ENCODE results near the gene DNAJB4.
"Not testable (repeated sequence)": the region's sequence is repeated elsewhere in the genome, so short reads cannot be mapped to it uniquely, and the experiment has no call there.

The DNAJB4 gene

GRCh38 chr1:78021134-78021533, 16.4 kb downstream of the DNAJB4 start:
- DNase-seq; in situ Hi-C loops (cut with HindIII; ENCODE audit: low pct_ligation_motif_present, low pct_unique_long_range_greater_than_20kb, low sequenced_read_pairs): not testable (repeated sequence)

- no peak for DNase-seq
- in situ Hi-C loops (cut with HindIII; ENCODE audit: low pct_ligation_motif_present, low pct_unique_long_range_greater_than_20kb, low sequenced_read_pairs), result no loop called here
These were observed 25.1 kb downstream of the DNAJB4 start for GRCh38 chr1:78029793-78030192.

- in situ Hi-C loops (cut with HindIII; ENCODE audit: low pct_ligation_motif_present, low pct_unique_long_range_greater_than_20kb, low sequenced_read_pairs), result no loop called here
- no peak for DNase-seq
These were observed 28.5 kb downstream of the DNAJB4 start for GRCh38 chr1:78032996-78033796.

GRCh38 chr1:78033797-78034172, 29.0 kb downstream of the DNAJB4 start:
- in situ Hi-C loops (cut with HindIII; ENCODE audit: low pct_ligation_motif_present, low pct_unique_long_range_greater_than_20kb, low sequenced_read_pairs), result no loop called here
- DNase-seq, result no peak

- no peak for DNase-seq
- in situ Hi-C loops (cut with HindIII; ENCODE audit: low pct_ligation_motif_present, low pct_unique_long_range_greater_than_20kb, low sequenced_read_pairs), result no loop called here
These were observed 30.4 kb downstream of the DNAJB4 start for GRCh38 chr1:78035121-78035520.

GRCh38 chr1:78036450-78036849, 31.7 kb downstream of the DNAJB4 start:
- in situ Hi-C loops (cut with HindIII; ENCODE audit: low pct_ligation_motif_present, low pct_unique_long_range_greater_than_20kb, low sequenced_read_pairs), result no loop called here
- DNase-seq, result no peak

GRCh38 chr1:78038071-78038470, 33.3 kb downstream of the DNAJB4 start:
- in situ Hi-C loops (cut with HindIII; ENCODE audit: low pct_ligation_motif_present, low pct_unique_long_range_greater_than_20kb, low sequenced_read_pairs), result no loop called here
- no peak for DNase-seq

- no peak for DNase-seq
These were observed 33.8 kb downstream of the DNAJB4 start for GRCh38 chr1:78038491-78038939.

GRCh38 chr1:78040484-78041089, 35.8 kb downstream of the DNAJB4 start:
- in situ Hi-C loops (cut with HindIII; ENCODE audit: low pct_ligation_motif_present, low pct_unique_long_range_greater_than_20kb, low sequenced_read_pairs), result no loop called here
- no peak for DNase-seq

More at GRCh38 chr1:78038491-78038939, 33.8 kb downstream of the DNAJB4 start:
- in situ Hi-C loops (cut with HindIII; ENCODE audit: low pct_ligation_motif_present, low pct_unique_long_range_greater_than_20kb, low sequenced_read_pairs), result no loop called here

- no peak for DNase-seq
- in situ Hi-C loops (cut with HindIII; ENCODE audit: low pct_ligation_motif_present, low pct_unique_long_range_greater_than_20kb, low sequenced_read_pairs), result no loop called here
These were observed 38.7 kb downstream of the DNAJB4 start for GRCh38 chr1:78043436-78043835.

GRCh38 chr1:78044796-78045562, 40.2 kb downstream of the DNAJB4 start:
- in situ Hi-C loops (cut with HindIII; ENCODE audit: low pct_ligation_motif_present, low pct_unique_long_range_greater_than_20kb, low sequenced_read_pairs), result no loop called here
- no peak for DNase-seq

- in situ Hi-C loops (cut with HindIII; ENCODE audit: low pct_ligation_motif_present, low pct_unique_long_range_greater_than_20kb, low sequenced_read_pairs), result no loop called here
These were observed 40.8 kb downstream of the DNAJB4 start for GRCh38 chr1:78045563-78045925.

GRCh38 chr1:78045926-78046778, 41.4 kb downstream of the DNAJB4 start, which contains the start of gene GIPC2:
GIPC2 (plus strand) TSS chr1:78045966; CDS start chr1:78046095, 129 bp downstream.
- in situ Hi-C loops (cut with HindIII; ENCODE audit: low pct_ligation_motif_present, low pct_unique_long_range_greater_than_20kb, low sequenced_read_pairs), result no loop called here
- peak; percentile 33 for DNase-seq

More at GRCh38 chr1:78045563-78045925, 40.8 kb downstream of the DNAJB4 start:
- no peak for DNase-seq

GRCh38 chr1:78047106-78047505, 42.4 kb downstream of the DNAJB4 start:
- in situ Hi-C loops (cut with HindIII; ENCODE audit: low pct_ligation_motif_present, low pct_unique_long_range_greater_than_20kb, low sequenced_read_pairs), result no loop called here
- DNase-seq, result no peak

GRCh38 chr1:78047631-78048030, 42.9 kb downstream of the DNAJB4 start:
- in situ Hi-C loops (cut with HindIII; ENCODE audit: low pct_ligation_motif_present, low pct_unique_long_range_greater_than_20kb, low sequenced_read_pairs), result no loop called here
- no peak for DNase-seq

GRCh38 chr1:78048446-78048845, 43.7 kb downstream of the DNAJB4 start:
- in situ Hi-C loops (cut with HindIII; ENCODE audit: low pct_ligation_motif_present, low pct_unique_long_range_greater_than_20kb, low sequenced_read_pairs), result no loop called here
- DNase-seq, result no peak

- DNase-seq, result no peak
- in situ Hi-C loops (cut with HindIII; ENCODE audit: low pct_ligation_motif_present, low pct_unique_long_range_greater_than_20kb, low sequenced_read_pairs), result no loop called here
These were observed 44.7 kb downstream of the DNAJB4 start for GRCh38 chr1:78049396-78049795.

GRCh38 chr1:78051005-78051404, 46.3 kb downstream of the DNAJB4 start:
- in situ Hi-C loops (cut with HindIII; ENCODE audit: low pct_ligation_motif_present, low pct_unique_long_range_greater_than_20kb, low sequenced_read_pairs), result no loop called here

More at GRCh38 chr1:78051005-78051404, 46.3 kb downstream of the DNAJB4 start:
- no peak for DNase-seq
